HepG2 (cell line): Measurements from ENCODE around the gene OGFOD3. TPM values are rescaled to one million over a fixed set of nuclear protein-coding genes. Genes with fewer than 3 reads are reported as not detected.
A peak's percentile ranks its signal among the peaks of the same experiment; 100 is the strongest.

Source experiments
- BHLHE40 ChIP-seq: IDR thresholded peaks from 2 replicates; pipeline ENCODE4 v1.6.1; 2011; ENCODE audit warnings: low read length, improper control_type of control experiment
- ELF1 ChIP-seq: sonication (generic); formaldehyde crosslinking; IDR thresholded peaks from 2 replicates; pipeline ENCODE4 v1.4.0; 2020; ENCODE audit warnings: missing genetic modification reagents
- HMG20A ChIP-seq: IDR thresholded peaks from 2 replicates; pipeline ENCODE4 v1.6.1; 2016; ENCODE audit warnings: borderline replicate concordance
- MED8 ChIP-seq: sonication (generic); formaldehyde crosslinking; IDR thresholded peaks from 2 replicates; pipeline ENCODE4 v1.8.1; 2023; ENCODE audit warnings: mild to moderate bottlenecking, missing genetic modification reagents; ENCODE audit not compliant: insufficient replicate concordance
- PHF21A ChIP-seq: sonication (generic); formaldehyde crosslinking; IDR thresholded peaks from 2 replicates; pipeline ENCODE4 v1.5.0; 2020; ENCODE audit warnings: mild to moderate bottlenecking, missing genetic modification reagents
- SP5 ChIP-seq: IDR thresholded peaks from 2 replicates; pipeline ENCODE4 v1.6.1; 2016; ENCODE audit warnings: low read depth, borderline replicate concordance
- THAP11 ChIP-seq: IDR thresholded peaks from 2 replicates; pipeline ENCODE4 v1.6.1; 2016; ENCODE audit warnings: missing biosample characterization, missing genetic modification reagents
- ZNF614 ChIP-seq: IDR thresholded peaks from 2 replicates; pipeline ENCODE4 v1.6.1; 2018; ENCODE audit warnings: missing biosample characterization, missing genetic modification reagents, inconsistent platforms, borderline replicate concordance
- polyA plus RNA-seq, 8 experiments: library from polyadenylated mRNA; depleted of rRNA in 3 of 8; stranded (reverse) in 7 of 8; unstranded in 1 of 8; fragments of >200 nt; fragmentation: Illumina TruSeq in 4 of 8; extraction: Trizol in 4 of 8; gene quantifications; 2 replicates each; pipeline versions ENCODE4 v1.2.1 to v1.2.3, GENCODE V29; 2011 to 2016; ENCODE audit warnings: low read depth in 4 of 8, missing spikeins in 1 of 8, mixed read lengths in 1 of 8; ENCODE audit not compliant: insufficient read depth in 1 of 8
- total RNA-seq, 5 experiments: library from RNA; depleted of rRNA; stranded (reverse); fragments of >200 nt; fragmentation: Illumina TruSeq; extraction: Trizol; gene quantifications; 2 replicates each; pipeline ENCODE4 v1.2.3, GENCODE V29; 2016; ENCODE audit warnings: low read depth in 1 of 5
- TF ChIP-seq, protein P1 (sequence below): IDR thresholded peaks from 2 replicates; pipeline ENCODE4 v1.6.1; 2018; ENCODE audit warnings: missing genetic modification reagents, mild to moderate bottlenecking, missing compliant biosample characterization
- TF ChIP-seq, protein P2 (sequence below): IDR thresholded peaks from 2 replicates; pipeline ENCODE4 v1.6.1; 2016; ENCODE audit warnings: low read depth, control low read depth
- TF ChIP-seq, protein P3 (sequence below): IDR thresholded peaks from 2 replicates; pipeline ENCODE4 v1.6.1; 2016; ENCODE audit warnings: low read depth, borderline replicate concordance
- TF ChIP-seq, protein P4 (sequence below): sonication (generic); formaldehyde crosslinking; IDR thresholded peaks from 2 replicates; pipeline ENCODE4 v1.4.0; 2020; ENCODE audit warnings: missing genetic modification reagents, borderline replicate concordance
- TF ChIP-seq, protein P5 (sequence below): sonication (generic); formaldehyde crosslinking; IDR thresholded peaks from 2 replicates; pipeline ENCODE4 v1.4.0; 2020; ENCODE audit warnings: missing genetic modification reagents
- TF ChIP-seq, protein P6 (sequence below): sonication (generic); formaldehyde crosslinking; IDR thresholded peaks from 2 replicates; pipeline ENCODE4 v1.8.0; 2022; ENCODE audit warnings: low read depth, missing genetic modification reagents

Gene OGFOD3
- total and polyA plus RNA-seq, 2 of the 13 experiments (the other 11 are each of a cell fraction or from before 2014, with no cell fraction given): 40.0 to 42.1 TPM

DNA sequence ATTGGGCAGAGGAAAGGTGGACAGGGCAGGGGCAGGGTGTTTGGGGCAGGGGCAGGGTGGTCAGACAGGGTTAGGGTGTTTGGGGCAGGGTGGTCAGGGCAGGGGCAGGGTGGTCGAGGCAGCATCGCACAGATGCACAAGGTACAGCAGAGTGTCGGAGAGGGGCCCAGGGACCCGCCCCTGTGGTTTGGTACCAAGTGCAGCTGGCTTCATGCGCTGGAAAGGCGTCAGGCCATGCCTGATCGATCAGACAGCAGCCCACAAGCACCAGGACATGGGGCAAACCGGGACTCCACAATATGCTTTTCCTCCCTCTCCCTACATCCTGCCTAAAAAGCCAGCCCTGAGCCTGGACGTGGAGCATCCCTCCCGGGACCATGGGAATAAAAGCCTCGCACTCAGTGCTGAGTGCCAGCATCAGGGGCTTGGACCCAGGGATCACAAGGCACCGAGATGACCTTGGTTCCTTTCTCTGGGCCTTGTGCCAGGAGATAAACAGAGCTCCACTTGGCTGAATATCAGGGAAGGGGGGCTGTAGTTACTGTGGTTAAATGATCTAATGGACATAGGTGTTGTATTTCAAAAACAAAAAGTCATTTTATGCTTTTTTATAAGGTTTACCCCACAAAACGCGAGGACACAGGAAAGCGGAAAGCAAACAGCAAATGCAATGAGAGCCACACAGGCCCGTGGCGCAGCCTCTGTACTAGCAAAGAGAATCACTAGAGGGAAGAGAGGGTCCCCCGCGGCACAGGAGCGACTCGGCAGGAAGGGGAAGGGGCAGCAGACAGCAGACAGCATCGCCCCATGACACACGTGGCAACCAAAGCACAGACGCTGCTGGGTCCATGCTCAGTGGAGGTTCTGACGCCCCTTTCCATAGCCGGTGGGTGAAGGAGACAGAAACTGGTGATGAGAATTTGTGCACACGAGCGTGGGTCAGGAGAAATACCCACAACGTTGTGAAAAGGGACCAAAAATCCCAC, 5.6 kb downstream of the OGFOD3 start (continued):
- TF ChIP-seq, protein P1, sequence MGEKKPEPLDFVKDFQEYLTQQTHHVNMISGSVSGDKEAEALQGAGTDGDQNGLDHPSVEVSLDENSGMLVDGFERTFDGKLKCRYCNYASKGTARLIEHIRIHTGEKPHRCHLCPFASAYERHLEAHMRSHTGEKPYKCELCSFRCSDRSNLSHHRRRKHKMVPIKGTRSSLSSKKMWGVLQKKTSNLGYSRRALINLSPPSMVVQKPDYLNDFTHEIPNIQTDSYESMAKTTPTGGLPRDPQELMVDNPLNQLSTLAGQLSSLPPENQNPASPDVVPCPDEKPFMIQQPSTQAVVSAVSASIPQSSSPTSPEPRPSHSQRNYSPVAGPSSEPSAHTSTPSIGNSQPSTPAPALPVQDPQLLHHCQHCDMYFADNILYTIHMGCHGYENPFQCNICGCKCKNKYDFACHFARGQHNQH: peak; percentile 48; the same call in 1 of the 2 replicates
- TF ChIP-seq THAP11 (0 out of 2 replicates have a peak, but pooled peaks have one; percentile 16), PHF21A (peak; percentile 57; the same call in 1 of the 2 replicates), ZNF614 (peak; percentile 44; the same call in 1 of the 2 replicates), HMG20A (CRISPR knock-in tag) (peak; percentile 71; the same call in 1 of the 2 replicates), BHLHE40 (no peak), ELF1 (CRISPR knock-in tag) (no peak), MED8 (CRISPR knock-in tag) (no peak), SP5 (CRISPR knock-in tag) (no peak; the same call in 1 of the 2 replicates)
- TF ChIP-seq, protein P2, sequence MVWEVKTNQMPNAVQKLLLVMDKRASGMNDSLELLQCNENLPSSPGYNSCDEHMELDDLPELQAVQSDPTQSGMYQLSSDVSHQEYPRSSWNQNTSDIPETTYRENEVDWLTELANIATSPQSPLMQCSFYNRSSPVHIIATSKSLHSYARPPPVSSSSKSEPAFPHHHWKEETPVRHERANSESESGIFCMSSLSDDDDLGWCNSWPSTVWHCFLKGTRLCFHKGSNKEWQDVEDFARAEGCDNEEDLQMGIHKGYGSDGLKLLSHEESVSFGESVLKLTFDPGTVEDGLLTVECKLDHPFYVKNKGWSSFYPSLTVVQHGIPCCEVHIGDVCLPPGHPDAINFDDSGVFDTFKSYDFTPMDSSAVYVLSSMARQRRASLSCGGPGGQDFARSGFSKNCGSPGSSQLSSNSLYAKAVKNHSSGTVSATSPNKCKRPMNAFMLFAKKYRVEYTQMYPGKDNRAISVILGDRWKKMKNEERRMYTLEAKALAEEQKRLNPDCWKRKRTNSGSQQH (CRISPR knock-in tag): 0 out of 2 replicates have a peak, but pooled peaks have one; percentile 61
- TF ChIP-seq, protein P3, sequence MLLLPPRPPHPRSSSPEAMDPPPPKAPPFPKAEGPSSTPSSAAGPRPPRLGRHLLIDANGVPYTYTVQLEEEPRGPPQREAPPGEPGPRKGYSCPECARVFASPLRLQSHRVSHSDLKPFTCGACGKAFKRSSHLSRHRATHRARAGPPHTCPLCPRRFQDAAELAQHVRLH: no peak
- TF ChIP-seq, protein P4, sequence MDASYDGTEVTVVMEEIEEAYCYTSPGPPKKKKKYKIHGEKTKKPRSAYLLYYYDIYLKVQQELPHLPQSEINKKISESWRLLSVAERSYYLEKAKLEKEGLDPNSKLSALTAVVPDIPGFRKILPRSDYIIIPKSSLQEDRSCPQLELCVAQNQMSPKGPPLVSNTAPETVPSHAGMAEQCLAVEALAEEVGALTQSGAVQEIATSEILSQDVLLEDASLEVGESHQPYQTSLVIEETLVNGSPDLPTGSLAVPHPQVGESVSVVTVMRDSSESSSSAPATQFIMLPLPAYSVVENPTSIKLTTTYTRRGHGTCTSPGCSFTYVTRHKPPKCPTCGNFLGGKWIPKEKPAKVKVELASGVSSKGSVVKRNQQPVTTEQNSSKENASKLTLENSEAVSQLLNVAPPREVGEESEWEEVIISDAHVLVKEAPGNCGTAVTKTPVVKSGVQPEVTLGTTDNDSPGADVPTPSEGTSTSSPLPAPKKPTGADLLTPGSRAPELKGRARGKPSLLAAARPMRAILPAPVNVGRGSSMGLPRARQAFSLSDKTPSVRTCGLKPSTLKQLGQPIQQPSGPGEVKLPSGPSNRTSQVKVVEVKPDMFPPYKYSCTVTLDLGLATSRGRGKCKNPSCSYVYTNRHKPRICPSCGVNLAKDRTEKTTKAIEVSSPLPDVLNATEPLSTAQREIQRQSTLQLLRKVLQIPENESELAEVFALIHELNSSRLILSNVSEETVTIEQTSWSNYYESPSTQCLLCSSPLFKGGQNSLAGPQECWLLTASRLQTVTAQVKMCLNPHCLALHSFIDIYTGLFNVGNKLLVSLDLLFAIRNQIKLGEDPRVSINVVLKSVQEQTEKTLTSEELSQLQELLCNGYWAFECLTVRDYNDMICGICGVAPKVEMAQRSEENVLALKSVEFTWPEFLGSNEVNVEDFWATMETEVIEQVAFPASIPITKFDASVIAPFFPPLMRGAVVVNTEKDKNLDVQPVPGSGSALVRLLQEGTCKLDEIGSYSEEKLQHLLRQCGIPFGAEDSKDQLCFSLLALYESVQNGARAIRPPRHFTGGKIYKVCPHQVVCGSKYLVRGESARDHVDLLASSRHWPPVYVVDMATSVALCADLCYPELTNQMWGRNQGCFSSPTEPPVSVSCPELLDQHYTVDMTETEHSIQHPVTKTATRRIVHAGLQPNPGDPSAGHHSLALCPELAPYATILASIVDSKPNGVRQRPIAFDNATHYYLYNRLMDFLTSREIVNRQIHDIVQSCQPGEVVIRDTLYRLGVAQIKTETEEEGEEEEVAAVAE (CRISPR knock-in tag): no peak
- TF ChIP-seq, protein P5, sequence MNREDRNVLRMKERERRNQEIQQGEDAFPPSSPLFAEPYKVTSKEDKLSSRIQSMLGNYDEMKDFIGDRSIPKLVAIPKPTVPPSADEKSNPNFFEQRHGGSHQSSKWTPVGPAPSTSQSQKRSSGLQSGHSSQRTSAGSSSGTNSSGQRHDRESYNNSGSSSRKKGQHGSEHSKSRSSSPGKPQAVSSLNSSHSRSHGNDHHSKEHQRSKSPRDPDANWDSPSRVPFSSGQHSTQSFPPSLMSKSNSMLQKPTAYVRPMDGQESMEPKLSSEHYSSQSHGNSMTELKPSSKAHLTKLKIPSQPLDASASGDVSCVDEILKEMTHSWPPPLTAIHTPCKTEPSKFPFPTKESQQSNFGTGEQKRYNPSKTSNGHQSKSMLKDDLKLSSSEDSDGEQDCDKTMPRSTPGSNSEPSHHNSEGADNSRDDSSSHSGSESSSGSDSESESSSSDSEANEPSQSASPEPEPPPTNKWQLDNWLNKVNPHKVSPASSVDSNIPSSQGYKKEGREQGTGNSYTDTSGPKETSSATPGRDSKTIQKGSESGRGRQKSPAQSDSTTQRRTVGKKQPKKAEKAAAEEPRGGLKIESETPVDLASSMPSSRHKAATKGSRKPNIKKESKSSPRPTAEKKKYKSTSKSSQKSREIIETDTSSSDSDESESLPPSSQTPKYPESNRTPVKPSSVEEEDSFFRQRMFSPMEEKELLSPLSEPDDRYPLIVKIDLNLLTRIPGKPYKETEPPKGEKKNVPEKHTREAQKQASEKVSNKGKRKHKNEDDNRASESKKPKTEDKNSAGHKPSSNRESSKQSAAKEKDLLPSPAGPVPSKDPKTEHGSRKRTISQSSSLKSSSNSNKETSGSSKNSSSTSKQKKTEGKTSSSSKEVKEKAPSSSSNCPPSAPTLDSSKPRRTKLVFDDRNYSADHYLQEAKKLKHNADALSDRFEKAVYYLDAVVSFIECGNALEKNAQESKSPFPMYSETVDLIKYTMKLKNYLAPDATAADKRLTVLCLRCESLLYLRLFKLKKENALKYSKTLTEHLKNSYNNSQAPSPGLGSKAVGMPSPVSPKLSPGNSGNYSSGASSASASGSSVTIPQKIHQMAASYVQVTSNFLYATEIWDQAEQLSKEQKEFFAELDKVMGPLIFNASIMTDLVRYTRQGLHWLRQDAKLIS (CRISPR knock-in tag): no peak
- TF ChIP-seq, protein P6, sequence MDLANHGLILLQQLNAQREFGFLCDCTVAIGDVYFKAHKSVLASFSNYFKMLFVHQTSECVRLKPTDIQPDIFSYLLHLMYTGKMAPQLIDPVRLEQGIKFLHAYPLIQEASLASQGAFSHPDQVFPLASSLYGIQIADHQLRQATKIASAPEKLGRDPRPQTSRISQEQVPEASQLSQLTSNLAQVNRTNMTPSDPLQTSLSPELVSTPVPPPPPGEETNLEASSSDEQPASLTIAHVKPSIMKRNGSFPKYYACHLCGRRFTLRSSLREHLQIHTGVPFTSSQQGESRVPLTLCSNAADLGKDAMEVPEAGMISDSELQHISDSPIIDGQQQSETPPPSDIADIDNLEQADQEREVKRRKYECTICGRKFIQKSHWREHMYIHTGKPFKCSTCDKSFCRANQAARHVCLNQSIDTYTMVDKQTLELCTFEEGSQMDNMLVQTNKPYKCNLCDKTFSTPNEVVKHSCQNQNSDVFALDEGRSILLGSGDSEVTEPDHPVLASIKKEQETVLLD (CRISPR knock-in tag): no peak
